DMS114 treated with DMSO at 0.1 percent for 48 hours (cell line): Measurements from ENCODE around the gene TYROBP.
A peak's percentile ranks its signal among the peaks of the same experiment; 100 is the strongest.
"Not testable (repeated sequence)": the region's sequence is repeated elsewhere in the genome, so short reads cannot be mapped to it uniquely, and the experiment has no call there.

Source experiments
- DNase-seq: peaks from one replicate; lab custom pipeline; 2025; ENCODE audit not compliant: unreplicated experiment; lab: John Stamatoyannopoulos, UW

The TYROBP gene

GRCh38 chr19:35908010-35908441 lies at the start of gene TYROBP:
TSS of gene TYROBP (minus strand) at chr19:35908295. CDS start at chr19:35908228, 67 bp downstream.
- no peak for DNase-seq

- not testable (repeated sequence) for DNase-seq
Measured at GRCh38 chr19:35957411-35957810, 49.3 kb upstream of the TYROBP start.

GRCh38 chr19:35955881-35956634 lies 48.0 kb upstream of the TYROBP start:
- no peak for DNase-seq

GRCh38 chr19:35949131-35949530 lies 41.0 kb upstream of the TYROBP start:
- DNase-seq = no peak

GRCh38 chr19:35946203-35946602 lies 38.1 kb upstream of the TYROBP start:
- DNase-seq = no peak

- DNase-seq = no peak
Measured at GRCh38 chr19:35945121-35945790, 37.2 kb upstream of the TYROBP start.

- DNase-seq = no peak
Measured at GRCh38 chr19:35944556-35944955, 36.5 kb upstream of the TYROBP start.

- no peak for DNase-seq
Measured at GRCh38 chr19:35943321-35944301, 35.5 kb upstream of the TYROBP start.

GRCh38 chr19:35942235-35942634 lies 34.1 kb upstream of the TYROBP start:
- DNase-seq = no peak

GRCh38 chr19:35940839-35941238 lies 32.7 kb upstream of the TYROBP start:
- DNase-seq = no peak

GRCh38 chr19:35940078-35940775 lies 32.1 kb upstream of the TYROBP start:
- DNase-seq = no peak

GRCh38 chr19:35939307-35940077 lies 31.4 kb upstream of the TYROBP start:
- no peak for DNase-seq

GRCh38 chr19:35938282-35939224 lies 30.5 kb upstream of the TYROBP start:
- DNase-seq = no peak

- DNase-seq = no peak
Measured at GRCh38 chr19:35937345-35938281, 29.5 kb upstream of the TYROBP start.

GRCh38 chr19:35936738-35937268 lies 28.7 kb upstream of the TYROBP start:
- no peak for DNase-seq

- peak; percentile 66 for DNase-seq
Measured at GRCh38 chr19:35935911-35936737, 28.0 kb upstream of the TYROBP start, which contains the start of gene LRFN3. TSS of gene LRFN3 (plus strand) at chr19:35936374. CDS start at chr19:35939426, 3,052 bp downstream.
